NCI-H524 treated with DMSO at 0.1 percent for 48 hours (cell line): ENCODE measurements around the gene AUP1.

Experiments used
- DNase-seq: peaks from one replicate; lab custom pipeline; 2025; lab: John Stamatoyannopoulos, UW

AUP1 gene

DNA sequence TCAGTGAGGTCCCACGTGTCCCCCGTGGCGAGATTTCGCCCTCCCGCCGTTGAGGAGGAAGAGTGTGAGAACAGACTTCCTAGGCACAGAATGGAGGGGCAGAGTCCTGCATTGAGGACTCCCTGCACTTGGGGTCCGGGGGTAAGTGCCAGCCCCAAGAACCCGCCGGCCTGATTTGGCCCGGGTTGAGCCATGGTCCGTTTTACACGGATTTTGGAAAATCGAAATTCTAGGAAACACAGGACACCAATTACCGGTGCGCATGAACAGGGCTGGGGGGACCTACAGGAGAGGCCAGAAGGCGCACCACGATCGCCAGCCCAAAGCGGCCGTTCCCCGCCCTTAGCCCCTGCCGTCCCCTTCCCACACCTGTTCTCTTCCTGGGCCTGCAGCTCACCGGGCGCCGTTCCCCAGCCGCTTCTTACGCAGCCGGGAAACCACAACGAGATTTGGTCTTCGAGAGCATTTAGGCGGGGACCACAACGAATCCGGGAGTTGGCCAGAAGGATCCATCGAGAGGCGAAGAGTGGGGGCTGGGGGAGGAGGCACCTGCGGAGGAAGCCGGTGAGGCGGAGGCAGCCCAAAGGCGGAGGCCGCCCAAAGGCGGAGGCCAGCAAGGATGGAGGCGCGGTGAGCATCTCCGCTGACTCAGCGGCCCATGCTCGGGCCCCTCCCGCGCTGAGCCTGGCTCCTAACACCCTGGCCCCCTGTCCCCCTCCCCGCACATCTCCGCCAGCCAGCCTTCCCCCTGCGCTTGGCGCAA, 15.7 kb downstream of the AUP1 start:
- DNase-seq = no peak

DNA sequence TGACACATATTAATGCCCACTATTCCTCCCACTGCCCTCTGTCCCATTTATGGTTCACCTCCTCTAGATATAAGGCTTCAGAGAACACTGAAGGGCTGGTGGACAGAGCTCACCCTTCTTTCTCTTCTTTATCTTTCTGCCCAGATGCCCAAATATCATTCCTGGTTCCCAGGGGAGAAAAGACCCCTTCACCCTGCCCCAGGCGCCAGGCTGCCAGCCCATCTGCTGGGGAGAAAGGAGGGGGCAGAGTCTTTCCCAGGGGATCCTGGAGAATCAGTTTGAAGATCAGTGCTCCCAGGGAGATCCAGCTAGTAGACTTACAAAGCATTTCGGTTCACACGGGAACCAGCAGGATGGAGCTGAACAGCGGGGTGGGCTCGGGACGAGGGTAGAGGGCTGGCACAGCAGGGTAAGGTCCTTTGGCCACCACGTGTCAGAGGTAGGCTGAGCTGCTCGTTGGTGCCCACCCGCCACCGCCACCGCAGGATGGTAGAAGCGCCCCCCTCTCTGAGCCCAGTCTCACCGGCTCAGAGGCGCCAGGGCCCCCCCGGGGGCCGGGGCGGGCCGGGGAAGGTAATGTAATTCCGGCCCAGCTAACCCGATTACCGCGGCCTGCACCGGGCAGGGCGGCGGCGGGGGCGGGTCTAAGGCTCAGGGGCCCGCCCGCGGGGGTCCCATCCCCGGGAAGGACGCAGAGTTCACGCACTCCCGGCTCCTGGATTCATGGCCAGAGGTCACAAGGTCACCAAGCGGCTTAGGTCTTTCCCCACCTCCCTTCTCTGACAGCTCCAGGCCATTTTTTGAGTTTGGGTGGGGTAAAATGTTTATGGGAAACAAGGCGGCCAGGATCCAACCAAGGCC, 16.5 kb downstream of the AUP1 start:
- DNase-seq = no peak

DNA sequence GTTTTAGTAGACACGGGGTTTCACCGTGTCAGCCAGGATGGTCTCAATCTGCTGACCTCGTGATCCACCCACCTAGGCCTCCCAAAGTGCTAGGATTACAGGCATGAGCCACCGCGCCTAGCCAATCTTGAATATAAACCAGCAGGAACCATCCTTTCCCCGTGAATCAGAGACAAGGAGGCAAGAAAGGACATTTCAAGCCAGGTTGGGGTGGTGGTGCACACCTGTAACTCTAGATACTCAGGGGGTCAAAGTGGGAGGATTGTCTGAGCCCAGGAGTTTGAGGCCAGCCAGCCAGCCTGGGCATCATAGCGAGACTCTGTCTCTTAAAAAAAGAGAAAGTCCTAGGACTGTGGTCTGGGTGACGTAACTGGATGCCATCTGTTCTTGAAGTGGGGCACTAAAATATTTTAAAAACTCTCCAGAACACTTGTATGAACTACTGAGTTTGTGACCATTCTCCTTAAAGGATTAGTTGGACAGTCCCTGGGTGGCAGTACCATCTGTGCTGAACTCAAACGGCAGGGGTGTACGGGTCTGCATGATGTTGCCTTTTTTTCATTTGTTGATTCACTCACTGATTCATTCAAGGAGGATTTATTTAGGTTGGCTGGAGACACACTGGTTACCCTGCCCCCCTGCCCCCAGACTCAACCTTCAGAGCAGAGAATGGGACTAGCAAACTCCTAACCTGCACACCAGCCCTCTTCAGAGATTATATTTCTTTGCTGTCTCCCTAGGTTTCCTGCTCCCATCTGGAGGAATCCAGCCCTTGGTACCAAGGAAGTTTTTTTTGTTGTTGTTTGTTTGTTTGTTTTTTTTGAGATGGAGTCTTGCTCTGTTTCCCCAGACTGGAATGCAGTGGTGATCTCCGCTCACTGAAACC, 18.2 kb downstream of the AUP1 start:
- DNase-seq = peak; percentile 85

DNA sequence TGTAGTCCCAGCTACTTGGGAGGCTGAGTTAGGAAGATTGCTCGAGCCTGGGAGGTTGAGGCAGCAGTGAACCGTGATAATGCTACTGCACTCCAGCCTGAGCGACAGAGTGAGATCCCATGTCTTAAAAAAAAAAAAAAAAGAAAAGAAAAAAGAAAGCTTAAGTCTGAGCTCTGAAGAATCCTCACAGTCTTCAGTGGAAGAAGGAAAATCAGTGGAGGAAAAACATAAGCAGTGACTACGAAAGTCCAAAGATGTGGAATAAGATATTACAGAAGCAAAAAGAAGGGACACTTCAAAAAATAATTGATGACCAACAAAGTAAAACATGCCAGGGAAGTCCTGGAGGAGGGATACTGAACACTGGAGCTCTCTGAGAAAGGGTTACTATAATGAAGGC, 19.2 kb downstream of the AUP1 start:
- DNase-seq = no peak

DNA sequence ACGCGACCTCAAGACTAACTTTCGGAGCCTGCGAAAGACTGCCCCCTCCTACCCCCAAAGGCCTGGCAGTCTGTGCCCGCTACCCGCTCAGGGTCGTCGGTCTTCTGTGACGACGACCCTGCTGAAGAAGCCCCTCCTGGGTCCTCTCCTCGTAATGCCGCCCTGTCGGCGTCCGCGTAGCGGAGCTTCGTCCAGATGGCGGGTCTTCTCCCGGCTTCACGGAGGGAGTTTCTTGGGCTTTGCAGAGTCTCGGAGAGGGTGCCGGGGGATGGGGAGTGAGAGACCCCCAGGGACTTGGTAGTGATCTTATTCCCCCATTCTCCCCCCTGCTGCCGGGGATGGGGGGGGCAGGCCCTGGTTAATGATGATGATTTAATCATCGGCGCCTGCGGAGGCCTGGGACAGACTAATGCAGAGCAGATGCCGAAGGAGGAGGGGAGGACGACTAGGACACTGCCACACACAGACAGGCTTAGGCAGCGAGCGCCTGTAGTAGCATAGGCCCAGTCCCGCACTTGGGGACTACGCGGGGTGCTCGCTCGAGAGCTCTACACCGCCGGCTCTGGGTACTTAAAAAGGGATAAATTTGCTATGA, 21.5 kb downstream of the AUP1 start:
- DNase-seq = peak; percentile 57

DNA sequence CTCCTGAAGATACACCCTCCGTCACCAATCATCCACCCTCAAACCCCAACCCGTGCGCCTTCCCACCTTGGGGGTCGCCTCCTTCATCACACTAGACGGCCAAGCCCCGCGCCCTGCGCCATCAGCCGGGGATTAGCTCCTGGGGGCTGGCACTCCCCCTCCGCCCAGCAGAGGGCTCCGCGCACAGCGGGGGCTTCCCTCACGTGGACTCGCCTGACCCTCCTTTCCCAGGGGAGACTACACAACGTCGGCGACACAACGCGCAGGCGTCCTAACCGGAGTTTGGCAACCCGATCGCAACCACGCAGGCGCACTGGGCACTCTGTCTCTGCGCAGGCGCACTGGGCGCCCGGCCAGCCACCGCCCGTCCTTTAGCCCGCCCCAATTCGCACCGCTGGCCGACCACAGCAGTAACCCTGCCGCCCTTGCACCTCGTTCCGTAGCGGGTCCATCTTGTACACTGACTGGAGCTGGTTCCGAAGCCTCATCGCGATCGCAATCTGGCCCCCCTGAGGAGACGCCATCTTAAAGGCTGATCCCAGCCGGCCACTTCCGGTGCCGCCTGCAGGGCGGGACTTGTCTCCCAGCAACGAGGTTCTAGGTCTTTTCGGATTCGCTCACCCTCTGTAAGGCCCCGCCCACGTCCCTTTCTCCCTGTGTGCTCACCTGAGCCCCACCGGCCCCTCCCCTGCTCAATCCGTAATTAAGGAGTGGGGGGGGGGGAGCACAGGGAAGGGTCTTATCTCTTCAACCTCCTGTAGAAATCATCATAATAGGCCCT, 22.2 kb downstream of the AUP1 start, which contains the start of gene PCGF1:
Gene PCGF1 (minus strand): TSS at position 551 of the 781 bp plus-strand sequence. CDS start 27 bp downstream, at position 524.
- DNase-seq = peak; percentile 95

DNA sequence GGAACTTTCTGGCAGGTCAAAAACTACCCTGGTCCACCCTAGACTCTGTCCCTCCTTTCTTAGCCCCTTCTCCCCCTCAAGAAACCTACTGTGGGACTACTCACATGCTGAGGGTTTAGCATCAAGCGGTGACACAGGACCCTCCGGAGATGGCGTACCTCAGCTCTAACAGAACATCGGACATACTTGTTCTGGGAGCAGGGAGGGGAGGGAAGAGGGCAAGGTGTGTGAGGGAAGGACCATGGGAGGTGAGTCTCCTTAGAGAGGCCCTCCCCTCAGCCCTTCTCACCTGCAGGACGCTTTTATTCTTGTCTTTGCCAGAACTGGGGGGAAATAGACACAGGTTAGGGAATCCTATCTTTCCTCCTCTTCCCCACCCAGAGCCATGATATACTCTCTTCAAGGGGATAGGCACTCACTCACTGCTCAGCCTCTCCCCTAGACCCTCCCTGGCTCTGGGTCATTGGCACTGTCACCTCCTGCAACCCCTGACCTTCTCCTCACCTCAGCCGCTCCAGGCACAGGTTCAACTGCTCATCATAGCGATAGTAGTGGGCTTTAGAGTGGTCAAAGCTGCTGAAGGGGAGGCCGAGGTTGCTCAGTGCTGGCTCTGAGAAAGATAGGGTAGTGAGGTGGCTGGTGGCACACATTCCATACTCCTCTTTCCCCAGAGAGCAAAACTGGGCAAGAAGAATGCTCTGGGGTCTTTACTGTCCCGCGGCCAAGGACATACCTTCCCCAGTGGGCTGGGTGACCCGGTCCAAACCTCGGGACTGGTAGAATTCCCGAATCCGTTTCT, 23.9 kb downstream of the AUP1 start:
- DNase-seq = no peak

DNA sequence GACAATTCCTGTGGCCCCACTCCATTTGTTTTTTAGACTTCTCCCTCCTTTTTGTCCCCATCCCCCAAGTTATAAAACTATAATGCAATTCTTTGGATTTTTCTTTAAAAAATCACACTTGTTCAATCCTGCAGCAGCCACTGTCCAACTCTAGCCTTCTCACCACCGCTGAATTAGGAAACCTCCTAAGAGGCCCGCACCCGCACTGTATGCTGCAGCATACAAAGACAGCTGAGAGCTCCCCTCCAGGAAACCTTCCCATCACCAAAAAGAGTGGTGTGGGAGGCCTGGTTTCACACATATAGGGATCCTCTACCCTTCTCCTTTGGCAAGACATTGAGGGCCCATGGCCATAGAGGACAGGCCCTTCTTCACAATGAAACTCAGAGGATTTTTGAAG, 24.9 kb downstream of the AUP1 start:
- no peak for DNase-seq

DNA sequence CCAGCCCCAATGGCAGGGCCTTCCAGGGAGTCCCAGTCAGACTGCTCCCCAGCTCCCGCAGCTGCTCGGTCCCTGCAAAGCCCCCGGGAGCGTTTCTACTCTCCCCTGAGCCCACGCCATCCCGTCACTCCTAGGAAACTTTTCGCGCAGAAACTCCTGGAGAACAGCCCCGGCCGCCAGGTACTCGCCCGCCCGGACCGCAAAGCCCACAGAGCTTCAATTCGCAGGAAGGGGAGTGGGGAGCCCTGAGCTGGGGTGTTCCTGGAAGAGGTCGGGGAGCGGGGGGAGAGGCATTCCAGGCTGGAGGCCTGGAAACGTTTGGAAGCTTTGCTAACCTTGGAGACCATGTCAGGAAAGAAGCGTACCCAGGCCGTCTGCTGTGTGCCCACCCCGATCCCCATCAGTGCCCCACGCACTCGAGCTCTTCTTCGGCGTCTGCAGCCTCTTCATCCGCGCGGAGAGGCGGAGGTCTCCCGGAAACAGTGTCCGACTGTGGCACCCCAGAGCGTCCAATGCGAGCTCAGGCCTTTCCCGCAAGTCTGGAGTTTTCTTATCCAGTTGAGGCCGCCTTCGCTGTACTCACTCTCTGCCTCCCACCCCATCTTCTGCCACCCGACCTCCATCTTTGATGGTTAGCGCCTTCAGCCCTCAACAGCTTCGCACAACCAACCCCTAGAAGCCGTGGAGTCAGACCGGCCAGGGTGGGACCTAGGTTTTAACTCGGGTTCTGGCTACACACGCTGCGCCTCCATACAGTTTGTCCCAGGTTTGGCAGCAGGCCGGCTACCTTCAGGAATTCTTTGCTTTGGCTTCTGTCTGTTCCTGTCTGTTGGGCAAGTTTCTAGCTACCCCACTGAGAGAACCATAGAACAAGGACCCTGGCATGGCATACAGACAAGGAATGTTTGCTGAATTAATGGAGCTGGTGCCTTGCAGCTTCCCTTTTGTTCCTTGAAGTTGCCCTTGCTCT, 25.7 kb downstream of the AUP1 start:
- no peak for DNase-seq

DNA sequence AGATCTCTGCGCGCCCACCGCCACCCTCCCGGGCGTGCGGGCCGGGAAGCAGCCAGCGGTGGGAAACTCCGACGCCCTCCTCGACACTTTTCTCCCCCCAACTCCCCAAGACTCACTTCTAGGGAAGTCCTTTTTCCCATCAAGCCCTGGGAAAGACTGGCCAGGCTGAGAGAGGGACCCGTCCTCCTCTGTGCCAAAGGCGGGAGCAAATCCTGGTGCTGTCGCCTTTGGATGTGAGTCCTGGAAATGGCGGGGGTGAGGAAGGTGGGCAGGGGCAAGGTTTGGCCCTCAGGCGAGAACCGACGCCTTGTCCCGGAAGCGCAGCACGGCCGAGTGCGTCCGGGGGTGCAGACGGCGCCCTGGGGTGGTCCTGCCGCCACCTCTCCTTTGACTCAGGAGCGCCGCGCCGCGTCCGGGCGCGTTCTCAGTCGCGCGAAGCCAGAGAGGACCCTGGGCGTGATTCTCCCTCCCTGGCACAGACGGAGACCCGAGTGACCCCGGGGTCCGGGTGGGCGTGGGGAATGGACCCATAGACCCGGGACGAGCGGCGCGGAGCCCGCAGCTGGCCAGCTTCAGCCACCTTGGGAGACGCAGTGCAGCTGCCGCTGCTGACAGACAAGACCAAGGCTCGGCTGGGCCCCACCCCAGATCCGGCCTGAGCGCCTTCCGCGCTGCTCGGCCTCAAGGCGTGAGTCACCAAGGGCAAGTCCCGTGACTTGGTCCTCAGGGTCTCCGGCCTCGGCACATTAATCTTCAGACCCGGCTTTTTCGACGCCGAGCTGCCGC, 26.6 kb downstream of the AUP1 start:
- DNase-seq = no peak

DNA sequence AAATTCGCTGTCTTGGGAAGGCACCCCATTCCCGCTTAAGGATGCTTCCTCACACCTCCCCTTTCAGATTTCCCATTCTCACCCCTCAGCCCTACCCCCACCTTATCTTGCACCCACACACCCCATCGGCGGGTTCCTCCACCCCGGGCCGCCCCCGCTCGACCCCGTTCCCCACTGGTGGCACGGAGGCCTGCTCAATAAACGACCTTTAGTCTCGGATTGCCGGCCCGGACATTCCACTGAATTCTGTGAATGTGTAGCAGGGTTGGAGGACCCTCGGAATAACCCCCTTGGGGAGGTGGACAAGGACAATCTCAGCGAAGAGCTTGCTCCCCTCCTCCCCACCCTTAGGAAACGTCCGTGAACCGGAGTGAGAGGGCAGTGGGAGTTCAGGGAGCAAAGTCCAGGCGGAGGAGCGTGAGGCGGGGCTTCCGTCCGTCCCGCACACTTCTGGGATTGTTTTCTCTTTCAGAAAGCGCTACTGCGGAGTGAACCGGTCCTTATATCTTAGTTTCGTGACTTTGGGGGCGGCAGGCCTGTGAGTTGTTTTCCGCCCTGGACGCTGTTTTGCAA, 27.3 kb downstream of the AUP1 start:
- no peak for DNase-seq

DNA sequence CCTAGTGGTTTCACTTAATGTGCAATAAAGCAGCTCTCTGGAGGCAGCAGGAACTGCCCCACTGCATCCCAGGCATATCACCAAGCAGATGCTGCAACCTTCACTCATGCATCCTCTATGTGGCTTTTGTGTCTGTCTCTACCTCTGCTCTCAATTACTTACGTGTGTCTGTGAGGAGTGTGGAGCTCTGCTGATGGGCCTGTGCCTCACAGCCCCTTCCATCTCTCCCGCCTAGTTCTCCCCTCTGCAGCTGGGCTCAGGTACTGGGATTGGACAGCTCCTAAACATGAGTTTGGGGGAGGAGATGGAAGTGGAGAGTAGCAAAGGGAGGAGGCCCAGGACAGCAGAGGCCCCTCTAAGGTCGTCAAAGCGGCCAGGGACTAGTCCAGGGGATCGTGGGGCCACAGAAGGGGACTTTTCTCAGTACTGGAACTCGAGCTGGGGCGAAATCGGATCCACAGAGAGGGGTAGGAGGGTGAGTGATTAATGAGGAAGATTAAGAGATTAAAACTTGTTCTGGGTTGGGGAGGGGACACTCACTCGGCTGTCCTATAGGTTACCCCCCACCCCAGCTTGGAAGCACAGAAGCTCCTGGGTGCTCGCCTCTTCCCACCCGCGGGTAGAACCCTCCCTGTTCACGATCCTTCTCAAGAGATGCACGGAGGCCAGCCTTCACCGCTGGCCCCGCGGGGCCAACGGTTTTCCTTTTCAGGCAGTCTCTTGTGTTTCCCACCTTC, 28.0 kb downstream of the AUP1 start:
- no peak for DNase-seq

DNA sequence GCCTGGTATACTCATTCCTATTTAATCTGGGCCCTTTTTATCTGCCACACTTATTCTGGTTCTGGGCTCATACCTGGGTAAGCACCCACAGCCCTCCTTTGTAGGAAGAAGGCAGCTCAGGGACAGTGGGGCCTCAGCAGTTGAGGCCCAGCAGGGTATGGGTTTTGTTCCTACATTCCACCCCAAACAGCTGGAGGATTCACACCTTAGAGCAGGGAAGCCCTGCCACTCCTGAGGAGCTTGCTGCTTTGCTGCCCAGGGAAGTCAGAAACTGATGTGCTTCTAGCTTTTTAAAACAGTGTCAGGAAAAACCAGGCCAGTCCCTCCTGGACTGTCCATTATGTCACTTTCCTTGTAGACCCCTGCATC, 28.9 kb downstream of the AUP1 start:
- DNase-seq = no peak

DNA sequence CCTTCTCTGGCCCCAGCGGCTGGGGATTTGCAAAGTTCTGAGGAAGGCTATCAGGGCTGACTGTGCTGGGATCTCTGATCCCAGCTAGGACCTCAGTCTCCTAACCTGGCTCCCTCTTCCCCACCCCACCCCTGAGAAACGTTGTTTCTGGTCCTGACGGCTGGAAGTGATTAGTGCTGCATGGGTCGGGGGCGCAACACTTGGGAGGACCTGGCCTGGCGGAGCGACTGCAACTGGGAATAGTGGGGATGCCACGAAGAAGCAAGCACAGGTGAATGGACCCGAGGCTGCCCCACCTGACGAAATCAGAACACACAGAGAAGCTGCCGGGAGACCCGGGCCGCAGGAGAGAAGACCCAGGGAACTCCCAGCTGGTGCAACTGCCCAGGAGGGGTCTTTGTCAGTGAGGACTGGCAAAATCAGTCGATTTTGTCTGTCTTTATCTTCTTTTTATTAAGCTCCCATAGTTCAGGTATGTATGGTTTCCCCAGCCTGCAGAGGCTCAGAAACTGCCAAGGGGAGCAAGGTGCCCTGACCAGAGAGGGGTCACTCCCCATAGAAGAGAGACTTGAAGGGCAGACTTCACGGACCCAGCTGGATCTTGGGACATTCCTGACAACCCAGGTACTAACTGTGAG, 29.4 kb downstream of the AUP1 start:
- no peak for DNase-seq

DNA sequence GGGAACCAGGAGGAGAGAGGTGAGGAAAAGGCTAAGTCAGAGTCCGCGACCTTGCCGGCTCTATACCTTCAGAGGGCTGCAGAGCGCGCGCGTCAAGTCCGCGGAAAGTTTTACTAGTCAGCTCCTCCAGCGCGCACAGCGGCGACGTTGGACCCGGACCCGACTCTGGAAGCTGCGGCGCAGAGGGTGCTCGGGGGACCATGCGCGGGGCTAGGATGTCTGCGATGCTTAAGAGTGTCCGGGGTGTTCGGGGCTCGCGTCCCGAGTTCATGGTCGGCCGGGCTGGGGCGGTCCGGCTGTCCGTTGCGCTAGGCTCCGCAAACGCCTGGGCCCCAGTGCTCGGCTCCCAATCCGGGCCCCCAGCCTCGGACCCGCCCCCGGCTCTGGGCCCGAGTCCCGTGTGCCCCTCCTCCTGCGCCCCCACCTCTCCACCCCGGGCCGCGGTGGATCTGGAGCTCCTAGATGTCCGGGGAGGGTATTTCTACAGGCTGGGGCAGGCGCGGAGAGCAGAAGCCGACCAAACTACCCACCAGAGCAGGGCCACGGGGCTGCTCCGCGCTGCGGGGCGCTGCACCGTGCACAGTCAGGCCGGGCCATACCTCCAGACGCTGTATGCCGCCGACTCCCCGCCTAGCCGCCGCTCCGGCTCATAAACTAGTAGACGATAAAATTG, 30.1 kb downstream of the AUP1 start, which contains the start of gene LBX2:
Gene LBX2 (minus strand): TSS at position 337 of the 673 bp plus-strand sequence. CDS start 66 bp downstream, at position 271.
- no peak for DNase-seq
